SK-N-MC (cell line): ENCODE measurements around the gene MEGF9.

ENCODE experiments used
- DNase-seq: peaks from one replicate; pipeline ENCODE4 v3.0.0-alpha.2; 2011; ENCODE audit warnings: low read depth, low spot score
- H3K27ac ChIP-seq: fragments of 200-600 bp; sonication (generic); 2 replicates; pipeline ENCODE4 v1.5.1; 2016; ENCODE audit warnings: mixed run types
- H3K36me3 ChIP-seq: fragments of 200-600 bp; sonication (generic); 2 replicates; pipeline ENCODE4 v1.6.1; 2017; ENCODE audit warnings: antibody characterized with exemption, low read length, mixed read lengths; ENCODE audit not compliant: insufficient read depth
- H3K4me3 ChIP-seq: fragments of 200-600 bp; sonication (generic); 2 replicates; pipeline ENCODE4 v1.5.1; 2016
- H3K9ac ChIP-seq: fragments of 200-600 bp; sonication (generic); 2 replicates; pipeline ENCODE4 v1.8.0; 2017; ENCODE audit warnings: mixed run types, mixed read lengths; ENCODE audit not compliant: insufficient read length
- H3K9me3 ChIP-seq: fragments of 200-600 bp; sonication (generic); 2 replicates; pipeline ENCODE4 v1.6.1; 2017; ENCODE audit warnings: low read depth, mild to moderate bottlenecking, antibody characterized with exemption, low read length, moderate library complexity, mixed read lengths
- EZH2 ChIP-seq: fragments of 200-600 bp; sonication (generic); IDR thresholded peaks from one replicate; pipeline ENCODE4 v1.6.1; 2017; ENCODE audit warnings: antibody characterized with exemption
- FOXP2 ChIP-seq: optimal IDR thresholded peaks from 2 replicates; pipeline ENCODE3; 2011; ENCODE audit warnings: mild to moderate bottlenecking, moderate library complexity; ENCODE audit not compliant: insufficient read depth; ENCODE audit errors: extremely low read length, control extremely low read depth
- POLR2AphosphoS5 ChIP-seq: IDR thresholded peaks from 2 replicates; pipeline ENCODE4 v1.6.1; 2012; ENCODE audit warnings: mild to moderate bottlenecking, low read depth, low read length, borderline replicate concordance

Gene MEGF9

GRCh38 chr9:120688758-120689157 lies 25.5 kb downstream of the MEGF9 start:
- Histone ChIP-seq H3K27ac (no peak overlapping the region), H3K4me3 (no peak overlapping the region), H3K9me3 (no peaks in the 10 kb centered on the region), H3K36me3 (no peaks in the 10 kb centered on the region), H3K9ac (no peak overlapping the region)
- DNase-seq: no peak
- no peak for TF ChIP-seq EZH2
- TF ChIP-seq POLR2AphosphoS5: no peak
- TF ChIP-seq FOXP2: no peak

GRCh38 chr9:120683150-120683549 lies 31.1 kb downstream of the MEGF9 start:
- no peaks in the 10 kb centered on the region for H3K36me3 ChIP-seq
- no peak for DNase-seq
- TF ChIP-seq POLR2AphosphoS5: no peak
- no peak for TF ChIP-seq FOXP2
- no peak for TF ChIP-seq EZH2
- no peak overlapping the region for H3K4me3 ChIP-seq
- no peak overlapping the region for H3K27ac ChIP-seq
- no peak overlapping the region for H3K9ac ChIP-seq
- H3K9me3 ChIP-seq: no peaks in the 10 kb centered on the region

- DNase-seq: no peak
- TF ChIP-seq EZH2 (no peak), FOXP2 (no peak), POLR2AphosphoS5 (no peak)
- H3K27ac ChIP-seq: no peak overlapping the region
- no peaks in the 10 kb centered on the region for H3K36me3 ChIP-seq
- no peak overlapping the region for H3K9ac ChIP-seq
- H3K9me3 ChIP-seq: no peaks in the 10 kb centered on the region; the same call in 1 of the 2 replicates
- H3K4me3 ChIP-seq: no peak overlapping the region
Measured at GRCh38 chr9:120681121-120681520, 33.1 kb downstream of the MEGF9 start.

DNA sequence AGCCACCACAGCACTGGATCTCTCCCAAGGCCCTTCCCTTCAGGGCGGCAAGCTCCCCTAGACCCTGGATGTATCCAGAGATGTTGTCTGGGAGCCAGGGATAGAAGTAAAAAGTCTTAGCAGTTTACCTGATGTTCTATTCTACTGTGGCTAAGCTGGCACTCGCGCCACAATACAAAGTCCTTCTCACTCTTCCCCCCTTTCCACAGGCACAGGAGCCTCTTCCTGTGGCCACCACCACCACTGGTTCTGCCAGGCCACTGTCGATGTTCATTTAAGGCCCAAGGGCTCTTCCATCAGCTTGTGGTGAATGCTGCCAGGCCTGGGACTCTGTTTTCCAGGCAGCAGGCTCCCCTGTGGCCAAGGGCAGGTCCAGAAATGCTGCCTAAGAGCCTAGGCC lies 33.7 kb downstream of the MEGF9 start:
- H3K9me3 ChIP-seq: no peaks in the 10 kb centered on the region; the same call in 1 of the 2 replicates
- no peak for TF ChIP-seq FOXP2
- TF ChIP-seq EZH2: no peak
- TF ChIP-seq POLR2AphosphoS5: no peak
- no peak for DNase-seq
- H3K4me3 ChIP-seq: no peak overlapping the region
- no peaks in the 10 kb centered on the region for H3K36me3 ChIP-seq
- no peak overlapping the region for H3K9ac ChIP-seq
- no peak overlapping the region for H3K27ac ChIP-seq

DNA sequence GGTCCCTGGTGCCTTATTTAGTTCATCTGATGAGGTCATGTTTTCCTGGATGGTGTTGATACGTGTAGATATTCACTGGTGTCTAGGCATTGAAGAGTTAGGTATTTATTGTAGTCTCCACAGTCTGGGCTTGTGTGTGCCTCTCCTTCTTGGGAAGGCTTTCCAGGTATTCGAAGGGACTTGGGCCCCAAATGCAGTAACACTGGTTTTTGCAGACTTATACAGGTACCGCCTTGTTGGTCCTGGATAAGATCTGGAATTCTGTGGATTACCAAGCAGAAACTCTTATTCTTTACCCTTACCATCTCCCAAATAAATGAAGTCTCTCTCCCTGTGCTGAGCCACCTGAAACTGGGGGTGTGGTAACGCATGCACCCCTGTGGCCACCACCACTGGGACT lies 34.1 kb downstream of the MEGF9 start:
- no peak for DNase-seq
- Histone ChIP-seq H3K9ac (no peak overlapping the region), H3K36me3 (no peaks in the 10 kb centered on the region), H3K9me3 (no peaks in the 10 kb centered on the region; the same call in 1 of the 2 replicates), H3K4me3 (no peak overlapping the region), H3K27ac (no peak overlapping the region)
- TF ChIP-seq POLR2AphosphoS5 (no peak), FOXP2 (no peak), EZH2 (no peak)

DNA sequence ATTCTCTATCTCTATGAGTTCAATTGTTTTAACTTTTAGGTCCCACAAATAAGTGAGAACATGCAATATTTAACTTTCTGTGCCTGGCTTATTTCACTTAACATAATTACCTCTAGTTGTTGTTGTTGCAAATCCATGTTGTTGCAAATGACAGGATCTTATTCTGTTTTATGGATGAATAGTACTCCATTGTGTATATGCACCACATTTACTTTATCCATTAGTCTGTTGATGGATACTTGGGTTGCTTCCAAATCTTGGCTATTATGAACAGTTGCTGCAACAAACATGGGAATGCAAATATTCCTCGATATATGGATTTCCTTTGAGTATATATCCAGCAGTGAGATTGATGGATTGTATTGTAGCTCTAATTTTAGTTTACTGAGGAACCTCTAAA lies 36.3 kb downstream of the MEGF9 start:
- no peak overlapping the region for H3K27ac ChIP-seq
- TF ChIP-seq POLR2AphosphoS5 (no peak), EZH2 (no peak), FOXP2 (no peak)
- H3K4me3 ChIP-seq: no peak overlapping the region
- H3K9ac ChIP-seq: no peak overlapping the region
- no peaks in the 10 kb centered on the region for H3K36me3 ChIP-seq
- no peak for DNase-seq
- H3K9me3 ChIP-seq: no peaks in the 10 kb centered on the region; the same call in 1 of the 2 replicates

- TF ChIP-seq FOXP2: no peak
- TF ChIP-seq POLR2AphosphoS5: no peak
- TF ChIP-seq EZH2: no peak
- no peaks in the 10 kb centered on the region; the same call in 1 of the 2 replicates for H3K9me3 ChIP-seq
- H3K27ac ChIP-seq: no peak overlapping the region
- no peak for DNase-seq
- H3K36me3 ChIP-seq: no peaks in the 10 kb centered on the region
- no peak overlapping the region for H3K9ac ChIP-seq
- H3K4me3 ChIP-seq: no peak overlapping the region
Measured at GRCh38 chr9:120676767-120677402, 37.4 kb downstream of the MEGF9 start.

GRCh38 chr9:120668399-120668798 lies 45.9 kb downstream of the MEGF9 start:
- H3K9me3 ChIP-seq: no peaks in the 10 kb centered on the region
- no peak overlapping the region for H3K27ac ChIP-seq
- TF ChIP-seq EZH2 (no peak), FOXP2 (no peak), POLR2AphosphoS5 (no peak)
- DNase-seq: no peak
- H3K4me3 ChIP-seq: no peak overlapping the region
- H3K36me3 ChIP-seq: no peaks in the 10 kb centered on the region
- H3K9ac ChIP-seq: no peak overlapping the region

DNA sequence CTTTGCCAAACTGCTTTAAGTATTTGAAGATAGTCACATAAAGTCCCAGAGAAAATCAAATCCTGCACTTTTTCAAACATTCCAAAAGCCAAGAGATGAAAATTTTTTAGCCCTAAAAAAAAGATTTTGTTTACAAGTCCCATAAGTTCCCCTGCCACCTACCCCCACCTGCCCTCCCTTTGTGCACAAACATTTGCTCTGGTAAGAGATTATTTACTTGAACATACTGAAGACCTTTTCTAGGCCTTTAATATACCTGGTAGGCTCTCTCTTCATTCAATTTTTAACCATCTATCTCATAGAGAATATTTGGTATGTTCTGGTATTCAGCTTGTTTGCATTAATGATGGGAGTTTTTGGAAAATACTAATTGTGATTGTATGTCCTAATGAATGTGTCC lies 50.3 kb downstream of the MEGF9 start:
- TF ChIP-seq FOXP2: no peak
- TF ChIP-seq POLR2AphosphoS5: no peak
- TF ChIP-seq EZH2: no peak
- Histone ChIP-seq H3K9ac (no peak overlapping the region), H3K9me3 (no peaks in the 10 kb centered on the region), H3K27ac (peak overlapping the region; percentile 34; the same call in 1 of the 2 replicates), H3K4me3 (no peak overlapping the region), H3K36me3 (no peaks in the 10 kb centered on the region)
- no peak for DNase-seq
